HepG2 (cell line): ENCODE measurements around the gene B9D2. TPM values are rescaled to one million over a fixed set of nuclear protein-coding genes. Genes with fewer than 3 reads are reported as not detected.

Experiments
- CBFB ChIP-seq: sonication (generic); formaldehyde crosslinking; IDR thresholded peaks from 2 replicates; pipeline ENCODE4 v1.4.0; 2020; ENCODE audit warnings: missing genetic modification reagents
- DNMT1 ChIP-seq: sonication (generic); formaldehyde crosslinking; IDR thresholded peaks from 2 replicates; pipeline ENCODE4 v1.5.1; 2020; ENCODE audit warnings: mild to moderate bottlenecking, missing genetic modification reagents
- FIP1L1 ChIP-seq: fragments of 200-400 bp; formaldehyde crosslinking; IDR thresholded peaks from 2 replicates; pipeline ENCODE4 v1.6.1; 2018; ENCODE audit warnings: low read depth, mild to moderate bottlenecking, low read length, moderate library complexity, borderline replicate concordance; ENCODE audit not compliant: insufficient read depth
- GTF3A ChIP-seq: sonication (generic); formaldehyde crosslinking; conservative IDR thresholded peaks from 2 replicates; pipeline ENCODE4 v1.4.0; 2020; ENCODE audit warnings: mild to moderate bottlenecking, missing genetic modification reagents
- HDAC1 ChIP-seq: sonication (generic); formaldehyde crosslinking; IDR thresholded peaks from 2 replicates; pipeline ENCODE4 v1.5.1; 2020; ENCODE audit warnings: mild to moderate bottlenecking, missing genetic modification reagents
- MEF2D ChIP-seq: sonication (generic); formaldehyde crosslinking; IDR thresholded peaks from 2 replicates; pipeline ENCODE4 v1.5.1; 2020; ENCODE audit warnings: mild to moderate bottlenecking, missing genetic modification reagents
- RFXANK ChIP-seq: IDR thresholded peaks from 2 replicates; pipeline ENCODE4 v1.6.1; 2016
- SALL2 ChIP-seq: sonication (generic); formaldehyde crosslinking; IDR thresholded peaks from 2 replicates; pipeline ENCODE4 v1.8.1; 2023; ENCODE audit warnings: mild to moderate bottlenecking, missing genetic modification reagents, inconsistent platforms
- XRCC5 ChIP-seq: fragments of 200-400 bp; formaldehyde crosslinking; optimal IDR thresholded peaks from 2 replicates; pipeline ENCODE3; 2017; ENCODE audit warnings: mild to moderate bottlenecking, low read length
- ZMYM2 ChIP-seq: sonication (generic); formaldehyde crosslinking; IDR thresholded peaks from 2 replicates; pipeline ENCODE4 v1.8.0; 2022; ENCODE audit warnings: mild to moderate bottlenecking, missing genetic modification reagents
- ZNF331 ChIP-seq: sonication (generic); formaldehyde crosslinking; IDR thresholded peaks from 2 replicates; pipeline ENCODE4 v1.4.0; 2020; ENCODE audit warnings: missing genetic modification reagents
- ZNF333 ChIP-seq: sonication (generic); formaldehyde crosslinking; IDR thresholded peaks from 2 replicates; pipeline ENCODE4 v1.4.0; 2020; ENCODE audit warnings: mild to moderate bottlenecking, missing genetic modification reagents, borderline replicate concordance
- ZNF432 ChIP-seq: sonication (generic); formaldehyde crosslinking; IDR thresholded peaks from 2 replicates; pipeline ENCODE4 v1.5.0; 2020; ENCODE audit warnings: missing genetic modification reagents, mild to moderate bottlenecking, borderline replicate concordance
- ZNF451 ChIP-seq: sonication (generic); formaldehyde crosslinking; IDR thresholded peaks from 2 replicates; pipeline ENCODE4 v1.5.0; 2020; ENCODE audit warnings: mild to moderate bottlenecking, missing genetic modification reagents
- ZNF550 ChIP-seq: sonication (generic); formaldehyde crosslinking; IDR thresholded peaks from 2 replicates; pipeline ENCODE4 v1.4.0; 2020; ENCODE audit warnings: mild to moderate bottlenecking, missing genetic modification reagents, borderline replicate concordance
- ZNF616 ChIP-seq: sonication (generic); formaldehyde crosslinking; IDR thresholded peaks from 2 replicates; pipeline ENCODE4 v1.5.0; 2020; ENCODE audit warnings: low read depth, mild to moderate bottlenecking, missing genetic modification reagents
- ZNF766 ChIP-seq: sonication (generic); formaldehyde crosslinking; IDR thresholded peaks from 2 replicates; pipeline ENCODE4 v1.5.0; 2020; ENCODE audit warnings: missing genetic modification reagents, borderline replicate concordance
- ZNF768 ChIP-seq: sonication (generic); formaldehyde crosslinking; IDR thresholded peaks from 2 replicates; pipeline ENCODE4 v1.4.0; 2020; ENCODE audit warnings: missing genetic modification reagents
- polyA plus RNA-seq, 8 experiments: library from polyadenylated mRNA; depleted of rRNA in 3 of 8; stranded (reverse) in 7 of 8; unstranded in 1 of 8; fragments of >200 nt; fragmentation: Illumina TruSeq in 4 of 8; extraction: Trizol in 4 of 8; gene quantifications; 2 replicates each; pipeline versions ENCODE4 v1.2.1 to v1.2.3, GENCODE V29; 2011 to 2016; ENCODE audit warnings: low read depth in 4 of 8, missing spikeins in 1 of 8, mixed read lengths in 1 of 8; ENCODE audit not compliant: insufficient read depth in 1 of 8
- total RNA-seq, 5 experiments: library from RNA; depleted of rRNA; stranded (reverse); fragments of >200 nt; fragmentation: Illumina TruSeq; extraction: Trizol; gene quantifications; 2 replicates each; pipeline ENCODE4 v1.2.3, GENCODE V29; 2016; ENCODE audit warnings: low read depth in 1 of 5
- TF ChIP-seq, protein P1 (sequence below): IDR thresholded peaks from 2 replicates; pipeline ENCODE4 v1.6.1; 2016; ENCODE audit warnings: low read depth, control low read depth
- TF ChIP-seq, protein P2 (sequence below): sonication (generic); formaldehyde crosslinking; IDR thresholded peaks from 2 replicates; pipeline ENCODE4 v1.4.0; 2020; ENCODE audit warnings: mild to moderate bottlenecking, missing genetic modification reagents
- TF ChIP-seq, protein P3 (sequence below): sonication (generic); formaldehyde crosslinking; IDR thresholded peaks from 2 replicates; pipeline ENCODE4 v1.8.1; 2022; ENCODE audit warnings: low read depth, mild to moderate bottlenecking, missing genetic modification reagents
- TF ChIP-seq, protein P4 (sequence below): sonication (generic); formaldehyde crosslinking; IDR thresholded peaks from 2 replicates; pipeline ENCODE4 v1.4.0; 2020; ENCODE audit warnings: missing genetic modification reagents, borderline replicate concordance

Gene B9D2
- total and polyA plus RNA-seq, 2 of the 13 experiments (the other 11 are each of a cell fraction or from before 2014, with no cell fraction given), result 3.1 to 4.4 TPM

DNA sequence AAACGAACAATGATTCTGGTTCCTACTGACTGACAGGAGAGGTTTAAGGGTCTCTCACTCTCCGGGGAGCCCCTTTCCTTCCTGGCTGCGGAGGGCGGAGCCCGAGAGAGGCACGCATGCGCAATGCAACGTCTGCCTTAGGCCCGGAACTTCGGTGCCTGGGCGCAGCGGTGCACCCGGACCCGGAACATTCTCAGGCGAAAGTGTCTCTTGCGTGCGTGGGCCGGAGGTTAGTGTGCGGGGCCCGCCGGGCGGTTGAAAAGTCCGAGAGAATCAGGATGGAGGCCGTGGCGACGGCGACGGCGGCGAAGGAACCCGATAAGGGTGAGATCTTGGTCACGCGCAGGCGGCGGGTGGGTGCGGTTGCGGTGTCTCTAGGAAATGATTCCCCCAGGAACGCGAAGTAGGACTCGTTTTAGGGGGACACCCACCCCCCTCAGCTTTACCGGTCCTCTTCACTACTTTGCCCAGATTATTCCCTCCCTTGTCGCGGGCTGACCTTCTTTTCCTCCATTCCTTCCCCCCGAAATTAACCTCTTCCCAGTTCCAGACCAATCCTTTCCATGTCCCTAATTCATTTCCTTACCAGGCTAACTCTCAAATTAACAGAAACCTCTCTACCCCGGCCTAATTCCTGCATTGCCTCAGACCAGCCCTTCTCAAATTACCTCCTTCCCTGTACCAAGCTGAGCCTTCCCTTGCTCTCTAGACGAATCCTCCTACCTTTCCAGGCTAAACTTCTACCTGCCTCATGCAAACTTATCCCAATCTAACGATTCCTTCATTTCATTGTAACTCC is 53.7 kb downstream of the B9D2 start, which contains the start of gene CCDC97 (continued):
- TF ChIP-seq ZNF768 (CRISPR knock-in tag) (peak; percentile 81; the same call in 1 of the 2 replicates), RFXANK (no peak), ZNF766 (CRISPR knock-in tag) (peak; percentile 80; the same call in 1 of the 2 replicates), ZMYM2 (CRISPR knock-in tag) (no peak), DNMT1 (CRISPR knock-in tag) (no peak; the same call in 1 of the 2 replicates), ZNF451 (0 out of 2 replicates have a peak, but pooled peaks have one; percentile 31), XRCC5 (peak; percentile 90), FIP1L1 (no peak), ZNF331 (peak; percentile 39), GTF3A (CRISPR knock-in tag) (no peak), ZNF432 (no peak), ZNF333 (CRISPR knock-in tag) (no peak; the same call in 1 of the 2 replicates), MEF2D (CRISPR knock-in tag) (peak; percentile 85), ZNF616 (CRISPR knock-in tag) (peak; percentile 63; the same call in 1 of the 2 replicates), HDAC1 (peak; percentile 77; the same call in 1 of the 2 replicates), ZNF550 (no peak; the same call in 1 of the 2 replicates), CBFB (0 out of 2 replicates have a peak, but pooled peaks have one; percentile 64), SALL2 (CRISPR knock-in tag) (peak; percentile 90)
- TF ChIP-seq, protein P1, sequence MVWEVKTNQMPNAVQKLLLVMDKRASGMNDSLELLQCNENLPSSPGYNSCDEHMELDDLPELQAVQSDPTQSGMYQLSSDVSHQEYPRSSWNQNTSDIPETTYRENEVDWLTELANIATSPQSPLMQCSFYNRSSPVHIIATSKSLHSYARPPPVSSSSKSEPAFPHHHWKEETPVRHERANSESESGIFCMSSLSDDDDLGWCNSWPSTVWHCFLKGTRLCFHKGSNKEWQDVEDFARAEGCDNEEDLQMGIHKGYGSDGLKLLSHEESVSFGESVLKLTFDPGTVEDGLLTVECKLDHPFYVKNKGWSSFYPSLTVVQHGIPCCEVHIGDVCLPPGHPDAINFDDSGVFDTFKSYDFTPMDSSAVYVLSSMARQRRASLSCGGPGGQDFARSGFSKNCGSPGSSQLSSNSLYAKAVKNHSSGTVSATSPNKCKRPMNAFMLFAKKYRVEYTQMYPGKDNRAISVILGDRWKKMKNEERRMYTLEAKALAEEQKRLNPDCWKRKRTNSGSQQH (CRISPR knock-in tag), result peak; percentile 95
- TF ChIP-seq, protein P2, sequence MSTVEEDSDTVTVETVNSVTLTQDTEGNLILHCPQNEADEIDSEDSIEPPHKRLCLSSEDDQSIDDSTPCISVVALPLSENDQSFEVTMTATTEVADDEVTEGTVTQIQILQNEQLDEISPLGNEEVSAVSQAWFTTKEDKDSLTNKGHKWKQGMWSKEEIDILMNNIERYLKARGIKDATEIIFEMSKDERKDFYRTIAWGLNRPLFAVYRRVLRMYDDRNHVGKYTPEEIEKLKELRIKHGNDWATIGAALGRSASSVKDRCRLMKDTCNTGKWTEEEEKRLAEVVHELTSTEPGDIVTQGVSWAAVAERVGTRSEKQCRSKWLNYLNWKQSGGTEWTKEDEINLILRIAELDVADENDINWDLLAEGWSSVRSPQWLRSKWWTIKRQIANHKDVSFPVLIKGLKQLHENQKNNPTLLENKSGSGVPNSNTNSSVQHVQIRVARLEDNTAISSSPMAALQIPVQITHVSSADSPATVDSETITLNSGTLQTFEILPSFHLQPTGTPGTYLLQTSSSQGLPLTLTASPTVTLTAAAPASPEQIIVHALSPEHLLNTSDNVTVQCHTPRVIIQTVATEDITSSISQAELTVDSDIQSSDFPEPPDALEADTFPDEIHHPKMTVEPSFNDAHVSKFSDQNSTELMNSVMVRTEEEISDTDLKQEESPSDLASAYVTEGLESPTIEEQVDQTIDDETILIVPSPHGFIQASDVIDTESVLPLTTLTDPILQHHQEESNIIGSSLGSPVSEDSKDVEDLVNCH (CRISPR knock-in tag), result no peak
- TF ChIP-seq, protein P3, sequence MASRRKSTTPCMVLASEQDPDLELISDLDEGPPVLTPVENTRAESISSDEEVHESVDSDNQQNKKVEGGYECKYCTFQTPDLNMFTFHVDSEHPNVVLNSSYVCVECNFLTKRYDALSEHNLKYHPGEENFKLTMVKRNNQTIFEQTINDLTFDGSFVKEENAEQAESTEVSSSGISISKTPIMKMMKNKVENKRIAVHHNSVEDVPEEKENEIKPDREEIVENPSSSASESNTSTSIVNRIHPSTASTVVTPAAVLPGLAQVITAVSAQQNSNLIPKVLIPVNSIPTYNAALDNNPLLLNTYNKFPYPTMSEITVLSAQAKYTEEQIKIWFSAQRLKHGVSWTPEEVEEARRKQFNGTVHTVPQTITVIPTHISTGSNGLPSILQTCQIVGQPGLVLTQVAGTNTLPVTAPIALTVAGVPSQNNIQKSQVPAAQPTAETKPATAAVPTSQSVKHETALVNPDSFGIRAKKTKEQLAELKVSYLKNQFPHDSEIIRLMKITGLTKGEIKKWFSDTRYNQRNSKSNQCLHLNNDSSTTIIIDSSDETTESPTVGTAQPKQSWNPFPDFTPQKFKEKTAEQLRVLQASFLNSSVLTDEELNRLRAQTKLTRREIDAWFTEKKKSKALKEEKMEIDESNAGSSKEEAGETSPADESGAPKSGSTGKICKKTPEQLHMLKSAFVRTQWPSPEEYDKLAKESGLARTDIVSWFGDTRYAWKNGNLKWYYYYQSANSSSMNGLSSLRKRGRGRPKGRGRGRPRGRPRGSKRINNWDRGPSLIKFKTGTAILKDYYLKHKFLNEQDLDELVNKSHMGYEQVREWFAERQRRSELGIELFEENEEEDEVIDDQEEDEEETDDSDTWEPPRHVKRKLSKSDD (CRISPR knock-in tag), result peak; percentile 25; the same call in 1 of the 2 replicates
- TF ChIP-seq, protein P4, sequence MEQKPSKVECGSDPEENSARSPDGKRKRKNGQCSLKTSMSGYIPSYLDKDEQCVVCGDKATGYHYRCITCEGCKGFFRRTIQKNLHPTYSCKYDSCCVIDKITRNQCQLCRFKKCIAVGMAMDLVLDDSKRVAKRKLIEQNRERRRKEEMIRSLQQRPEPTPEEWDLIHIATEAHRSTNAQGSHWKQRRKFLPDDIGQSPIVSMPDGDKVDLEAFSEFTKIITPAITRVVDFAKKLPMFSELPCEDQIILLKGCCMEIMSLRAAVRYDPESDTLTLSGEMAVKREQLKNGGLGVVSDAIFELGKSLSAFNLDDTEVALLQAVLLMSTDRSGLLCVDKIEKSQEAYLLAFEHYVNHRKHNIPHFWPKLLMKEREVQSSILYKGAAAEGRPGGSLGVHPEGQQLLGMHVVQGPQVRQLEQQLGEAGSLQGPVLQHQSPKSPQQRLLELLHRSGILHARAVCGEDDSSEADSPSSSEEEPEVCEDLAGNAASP (CRISPR knock-in tag), result peak; percentile 48; the same call in 1 of the 2 replicates
